Psoas muscle (tissue), 8 donors: Measurements from ENCODE around the gene MYO10. TPM values are rescaled to one million over a fixed set of nuclear protein-coding genes. Genes with fewer than 3 reads are reported as not detected.

Source experiments
- ATAC-seq, 4 donors: fragments of 200-7000 bp; cut with Tn5 transposase; one replicate each; pipeline ENCODE4 v1.9.1; 2020; ENCODE audit warnings: moderate library complexity in 3 of 4, mild to moderate bottlenecking in 2 of 4
- DNase-seq, 2 donors: peaks; one replicate each; pipeline ENCODE4 v3.0.0-alpha.2; 2020
- H3K27ac ChIP-seq: fragments of 200-600 bp; one replicate; pipeline ENCODE4 v1.8.0; 2022
- H3K27me3 ChIP-seq, 3 donors: fragments of 200-600 bp in 1 of 3; one replicate each; pipeline versions ENCODE4 v1.6.1 to v1.8.0; 2013 to 2022; ENCODE audit warnings: low read length in 2 of 3, mild to moderate bottlenecking in 2 of 3, moderate library complexity in 1 of 3; ENCODE audit not compliant: insufficient read depth in 3 of 3
- H3K36me3 ChIP-seq, 2 donors: fragments of 200-600 bp in 1 of 2; one replicate each; pipeline versions ENCODE4 v1.6.1 to v1.8.0; 2013 to 2022; ENCODE audit warnings: low read depth in 1 of 2, mild to moderate bottlenecking in 1 of 2, moderate library complexity in 1 of 2; ENCODE audit not compliant: insufficient read depth in 1 of 2
- H3K4me1 ChIP-seq: fragments of 200-600 bp; one replicate; pipeline ENCODE4 v1.8.0; 2022
- H3K4me3 ChIP-seq: fragments of 200-600 bp; one replicate; pipeline ENCODE4 v1.8.0; 2022; ENCODE audit warnings: mild to moderate bottlenecking
- H3K9me3 ChIP-seq: fragments of 200-600 bp; one replicate; pipeline ENCODE4 v1.8.0; 2022
- WGBS, 3 donors: extraction: QIAGEN DNeasy Blood & Tissue Kit; methylation state at CpG; one replicate each; pipeline versions ENCODE4 v1.1.6 to v1.1.7; 2013; 5-methylcytosine and 5-hydroxymethylcytosine counted together
- intact Hi-C, 2 donors: fragments of 100-400 bp; cut with DNase I; formaldehyde crosslinking; loops; one replicate each; pipeline versions ENCODE4 v1.11.0 to v1.14.2; 2022
- polyA plus RNA-seq, 3 donors: library from polyadenylated mRNA; stranded (reverse); fragments of 200-250 nt; gene quantifications; one replicate each; pipeline ENCODE4 v1.2.3, GENCODE V29; 2013
- total RNA-seq, 4 donors: library from RNA; stranded (reverse); fragmentation: NEBNext Ultra II Directional in 2 of 4; extraction: Animal tissue kit (Norgen Biotek cat#: 25700) in 2 of 4; gene quantifications; one replicate each; pipeline versions ENCODE4 v1.2.1 to v1.2.4, GENCODE V29; 2021 to 2023
- TF ChIP-seq, protein P1 (sequence below): fragments of 200-600 bp; IDR thresholded peaks from one replicate; pipeline ENCODE4 v1.8.0; 2022; ENCODE audit warnings: antibody characterized with exemption
- donor health status: healthy with polysubstance abuse.
- donor health status: DM: no; HTN: no; CAD: no; lungs with moderate emphysema.
- donor health status: Bipolar disorder and iron deficiency.
- donor health status: healthy.
- donor health status: DM: yes; HTN: yes; CAD: no.
- donor health status: DM: no; HTN: no; CAD: no.
- donor health status: DM: no; HTN: no; CAD: no.
- donor health status: DM: yes; HTN: yes; CAD: no.

The MYO10 gene
- total and polyA plus RNA-seq, 7 donors: 1.8 to 10.9 (median 10.0) TPM

DNA sequence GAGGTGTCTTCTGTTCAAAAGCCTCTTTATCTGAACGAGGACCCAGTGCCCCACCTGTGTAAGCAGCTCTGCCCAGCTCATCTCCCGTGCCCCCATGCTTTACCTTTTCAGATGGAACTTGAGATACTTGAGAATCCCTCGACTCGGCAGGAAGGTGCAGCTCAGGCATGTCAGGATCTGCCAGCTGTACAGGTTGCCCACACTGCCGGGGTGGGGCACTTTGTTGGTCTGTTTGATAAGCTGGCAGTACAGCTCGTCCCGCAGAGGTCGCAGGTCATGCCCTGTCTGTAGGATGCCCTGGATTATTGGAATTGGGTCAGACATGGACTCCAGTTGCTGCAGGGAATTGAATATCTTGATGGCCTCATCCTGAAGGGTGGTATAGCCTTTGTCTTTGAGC is 261.3 kb downstream of the MYO10 start:
- intact Hi-C loops: no loop called here
- Histone ChIP-seq H3K9me3 (no peaks in the 10 kb centered on the region), H3K4me3 (no peak overlapping the region), H3K27ac (no peak overlapping the region), H3K36me3 (peaks cover 0 to 67% of the 10 kb centered on the region in 2 donors), H3K27me3 (no peaks in the 10 kb centered on the region), H3K4me1 (no peaks in the 10 kb centered on the region)
- WGBS, 3 donors: 86 to 94% (median 89%) methylated on average over 8 of the region's 8 CpGs
- DNase-seq (no peak), ATAC-seq (no peak)
- TF ChIP-seq, protein P1, sequence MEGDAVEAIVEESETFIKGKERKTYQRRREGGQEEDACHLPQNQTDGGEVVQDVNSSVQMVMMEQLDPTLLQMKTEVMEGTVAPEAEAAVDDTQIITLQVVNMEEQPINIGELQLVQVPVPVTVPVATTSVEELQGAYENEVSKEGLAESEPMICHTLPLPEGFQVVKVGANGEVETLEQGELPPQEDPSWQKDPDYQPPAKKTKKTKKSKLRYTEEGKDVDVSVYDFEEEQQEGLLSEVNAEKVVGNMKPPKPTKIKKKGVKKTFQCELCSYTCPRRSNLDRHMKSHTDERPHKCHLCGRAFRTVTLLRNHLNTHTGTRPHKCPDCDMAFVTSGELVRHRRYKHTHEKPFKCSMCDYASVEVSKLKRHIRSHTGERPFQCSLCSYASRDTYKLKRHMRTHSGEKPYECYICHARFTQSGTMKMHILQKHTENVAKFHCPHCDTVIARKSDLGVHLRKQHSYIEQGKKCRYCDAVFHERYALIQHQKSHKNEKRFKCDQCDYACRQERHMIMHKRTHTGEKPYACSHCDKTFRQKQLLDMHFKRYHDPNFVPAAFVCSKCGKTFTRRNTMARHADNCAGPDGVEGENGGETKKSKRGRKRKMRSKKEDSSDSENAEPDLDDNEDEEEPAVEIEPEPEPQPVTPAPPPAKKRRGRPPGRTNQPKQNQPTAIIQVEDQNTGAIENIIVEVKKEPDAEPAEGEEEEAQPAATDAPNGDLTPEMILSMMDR: no peak

DNA sequence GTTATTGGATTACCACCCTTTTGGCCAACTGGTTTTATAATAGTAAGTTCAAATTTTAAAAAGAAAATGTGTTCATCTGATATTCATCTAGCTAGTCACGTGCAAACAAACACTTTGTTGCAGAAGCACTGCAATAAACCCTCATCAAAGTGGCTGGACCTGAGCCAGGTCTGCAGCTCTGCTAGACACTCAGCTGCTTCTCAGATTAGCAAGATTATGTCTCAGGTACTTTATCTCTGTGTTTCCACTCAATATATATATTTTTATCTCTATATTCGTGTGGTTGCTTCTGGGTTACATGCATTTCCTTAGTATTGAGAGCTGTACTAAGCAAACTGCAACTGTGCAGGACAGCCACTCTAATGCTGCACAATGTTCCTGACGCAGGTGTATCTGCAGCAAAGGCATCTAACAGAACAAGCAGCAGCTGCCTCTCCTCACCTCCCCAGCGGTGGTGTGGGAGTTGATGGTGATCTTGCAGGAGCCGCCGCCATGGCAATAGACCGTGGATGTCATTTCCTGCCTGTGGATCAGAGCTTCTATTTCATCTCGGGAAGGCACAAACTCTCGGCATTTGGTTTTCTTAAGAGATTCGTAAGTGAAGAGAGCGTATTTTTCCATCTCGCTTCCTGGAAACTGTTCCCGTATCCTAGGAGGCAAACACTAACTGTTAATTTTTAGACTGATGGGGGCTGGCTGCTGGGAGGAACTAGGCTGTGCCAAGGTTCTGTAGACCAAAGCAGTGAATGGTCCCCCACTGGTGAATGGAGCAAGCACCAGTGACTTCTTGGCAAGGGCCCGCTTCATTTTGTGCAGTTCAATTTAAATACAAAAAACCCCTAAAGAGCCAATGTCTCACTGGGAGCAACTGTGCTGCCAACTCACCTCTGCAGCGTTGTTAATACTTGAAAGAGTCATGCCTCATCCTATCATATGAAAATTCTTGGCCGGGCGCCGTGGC is 262.6 kb downstream of the MYO10 start:
- intact Hi-C loops: no loop called here
- DNase-seq (no peak), ATAC-seq (no peak)
- H3K4me3 ChIP-seq: no peak overlapping the region
- no peaks in the 10 kb centered on the region for H3K27me3 ChIP-seq
- H3K27ac ChIP-seq: no peak overlapping the region
- no peaks in the 10 kb centered on the region for H3K4me1 ChIP-seq
- no peaks in the 10 kb centered on the region for H3K9me3 ChIP-seq
- H3K36me3 ChIP-seq: peaks cover 0 to 58% of the 10 kb centered on the region in 2 donors
- 78 to 83% (median 79%) methylated on average over 18 of the region's 18 CpGs for WGBS, 3 donors
- TF ChIP-seq, protein P1: no peak

- DNase-seq (no peak), ATAC-seq (no peak)
- no peak overlapping the region for H3K27ac ChIP-seq
- H3K36me3 ChIP-seq: peaks cover 0 to 57% of the 10 kb centered on the region in 2 donors
- no peaks in the 10 kb centered on the region for H3K9me3 ChIP-seq
- TF ChIP-seq, protein P1: no peak
- no peak overlapping the region for H3K4me3 ChIP-seq
- intact Hi-C loops: no loop called here
- H3K4me1 ChIP-seq: peaks cover 7% of the 10 kb centered on the region
- no peaks in the 10 kb centered on the region for H3K27me3 ChIP-seq
- 77 to 81% (median 77%) methylated on average over 7 of the region's 7 CpGs for WGBS, 3 donors
These were observed 264.9 kb downstream of the MYO10 start for GRCh38 chr5:16671208-16671607.

DNA sequence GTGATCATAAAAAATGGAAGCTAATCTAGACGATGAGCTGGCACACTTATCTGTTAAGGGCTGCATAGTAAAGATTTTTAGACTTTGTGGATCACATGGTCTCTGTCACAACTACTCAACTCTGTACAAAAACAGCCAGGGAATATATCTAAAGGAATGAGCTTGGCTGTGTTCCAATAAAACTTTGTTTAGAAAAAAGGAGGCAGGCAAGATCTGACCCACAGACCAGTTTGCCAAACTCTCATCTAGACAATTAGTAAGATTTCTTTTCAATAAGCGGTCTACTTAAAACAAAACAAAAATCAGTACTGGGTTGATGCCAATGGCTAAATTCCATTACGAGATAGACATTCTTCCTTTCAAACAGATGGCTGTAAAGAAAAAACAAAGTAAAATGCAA is 266.3 kb downstream of the MYO10 start:
- Histone ChIP-seq H3K9me3 (no peaks in the 10 kb centered on the region), H3K4me1 (peaks cover 7% of the 10 kb centered on the region), H3K36me3 (peaks cover 0 to 50% of the 10 kb centered on the region in 2 donors), H3K27ac (no peak overlapping the region), H3K27me3 (no peaks in the 10 kb centered on the region), H3K4me3 (no peak overlapping the region)
- TF ChIP-seq, protein P1: no peak
- ATAC-seq (no peak), DNase-seq (no peak)
- WGBS, 3 donors: 54 to 57% (median 54%) methylated on average over 3 of the region's 3 CpGs
- intact Hi-C loops: loop anchor here in 1 of 2 donors (5.0 to 10.0 kb wide), 2 partner anchors 115 to 202 kb away; partner anchors contain the start of gene ZNF622
